Large intestine (tissue), 3 donors: Measurements from ENCODE around the gene ZNF581. TPM values are rescaled to one million over a fixed set of nuclear protein-coding genes. Genes with fewer than 3 reads are reported as not detected.
A peak's percentile ranks its signal among the peaks of the same experiment; 100 is the strongest.

Experiments
- DNase-seq, 2 donors: peaks; one replicate each; pipeline versions ENCODE4 v3.0.0 to v3.0.0-alpha.2; 2013
- H3K27ac ChIP-seq: one replicate; pipeline ENCODE4 v1.5.1; 2013; ENCODE audit warnings: low read length
- H3K27me3 ChIP-seq: 2 replicates; pipeline ENCODE4 v1.6.1; 2013; ENCODE audit warnings: low read length; ENCODE audit not compliant: control insufficient read depth, insufficient read depth
- H3K36me3 ChIP-seq: 2 replicates; pipeline ENCODE4 v1.6.1; 2013; ENCODE audit warnings: low read length; ENCODE audit not compliant: control insufficient read depth, insufficient read depth
- H3K4me1 ChIP-seq: one replicate; pipeline ENCODE4 v1.6.1; 2013; ENCODE audit warnings: low read length; ENCODE audit not compliant: control insufficient read depth, insufficient read depth
- H3K4me3 ChIP-seq: one replicate; pipeline ENCODE4 v1.5.1; 2013; ENCODE audit warnings: low read length
- H3K9me3 ChIP-seq: one replicate; pipeline ENCODE4 v1.6.1; 2013; ENCODE audit warnings: mild to moderate bottlenecking, low read depth, low read length, moderate library complexity; ENCODE audit not compliant: control insufficient read depth
- WGBS: methylation state at CpG from one replicate; pipeline ENCODE4 v1.1.5; 2013; ENCODE audit warnings: low lambda C conversion rate; ENCODE audit not compliant: insufficient coverage; 5-methylcytosine and 5-hydroxymethylcytosine counted together
- polyA plus RNA-seq: library from polyadenylated mRNA; unstranded; fragments of 120-200 nt; gene quantifications from one replicate; pipeline ENCODE4 v1.2.1, GENCODE V29; 2013

The ZNF581 gene
- polyA plus RNA-seq, 1 donor: 29.1 TPM

DNA sequence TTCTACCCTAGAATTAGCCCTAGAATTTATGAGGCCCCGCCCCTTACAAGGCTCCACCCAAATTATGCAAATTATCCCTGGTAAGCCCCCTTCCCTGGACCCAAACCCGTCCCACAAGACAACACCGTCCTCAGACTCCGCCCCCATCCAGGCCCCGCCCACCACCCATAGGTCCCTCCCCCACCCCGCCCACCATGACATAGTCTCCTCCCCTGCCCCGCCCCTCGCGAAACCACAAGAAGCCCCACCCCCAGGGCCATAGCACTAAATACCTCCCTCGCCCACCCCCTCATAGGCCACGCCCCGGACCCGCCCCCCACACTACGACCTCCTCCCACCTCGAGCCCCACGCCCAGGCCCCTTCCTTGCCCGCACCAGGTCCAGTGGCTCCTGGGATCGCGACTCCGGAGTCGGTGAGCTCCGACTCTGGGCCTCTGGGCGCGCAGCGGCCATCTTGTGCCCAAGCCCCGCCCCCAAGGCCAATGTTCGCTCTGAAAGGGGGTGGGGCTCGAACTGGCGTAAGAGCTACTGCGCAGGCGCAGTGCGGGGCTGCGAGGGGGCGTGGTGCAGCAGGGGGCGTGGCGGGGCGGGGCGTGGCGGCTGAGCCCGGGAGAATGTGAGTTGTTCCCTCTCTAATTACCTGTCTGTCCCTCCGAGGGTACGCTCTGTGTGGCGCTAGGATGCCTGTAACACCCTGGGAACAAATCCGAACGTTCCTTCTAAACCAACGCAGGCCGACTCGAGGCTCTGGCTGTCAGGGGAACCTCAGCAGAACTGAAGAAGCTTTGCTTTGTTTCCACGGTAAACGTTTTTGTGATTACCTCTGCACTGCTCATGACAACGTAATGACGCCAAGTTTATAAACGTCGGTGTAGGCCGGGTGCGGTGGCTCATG lies 19.1 kb upstream of the ZNF581 start, which contains the start of gene ZNF784:
Gene ZNF784 (minus strand): TSS at position 458 of the 895 bp plus-strand sequence. CDS start 5 bp downstream, at position 453.
- Histone ChIP-seq H3K9me3 (no peaks in the 10 kb centered on the region), H3K4me3 (peak within 1 kb of the TSS; percentile 75), H3K4me1 (peaks cover 14% of the 10 kb centered on the region), H3K36me3 (peaks cover 18% of the 10 kb centered on the region), H3K27ac (peak within 1 kb of the TSS; percentile 96), H3K27me3 (no peaks in the 10 kb centered on the region)
- WGBS: no CpG with 5 or more reads among the region's 56 CpGs
- peak; percentile 93 to 95 for DNase-seq

- peak overlapping the region; percentile 96 for H3K27ac ChIP-seq
- WGBS: no CpG with 5 or more reads among the region's 11 CpGs
- DNase-seq: no peak
These were observed 18.5 kb upstream of the ZNF581 start for GRCh38 chr19:55625004-55625326.

DNA sequence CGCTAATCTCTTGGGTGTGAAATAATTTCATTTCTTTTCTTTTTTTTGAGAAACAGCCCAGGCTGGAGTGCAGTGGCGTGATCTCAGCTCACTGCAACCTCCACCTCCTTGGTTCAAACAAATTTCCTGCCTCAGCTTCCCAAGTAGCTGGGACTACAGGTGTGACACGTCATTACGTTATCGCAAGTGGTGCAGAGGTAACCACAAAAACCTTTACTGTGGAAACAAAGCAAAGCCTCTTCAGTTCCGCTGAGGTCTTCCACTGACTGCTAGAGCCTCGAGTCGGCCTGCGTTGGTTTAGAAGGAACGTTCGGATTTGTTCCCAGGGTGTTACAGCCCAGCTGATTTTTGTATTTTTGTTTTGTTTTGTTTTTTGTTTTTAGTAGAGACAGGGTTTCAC lies 17.1 kb upstream of the ZNF581 start:
- Histone ChIP-seq H3K4me1 (peaks cover 14% of the 10 kb centered on the region), H3K27me3 (no peaks in the 10 kb centered on the region), H3K4me3 (no peak overlapping the region), H3K27ac (no peak overlapping the region), H3K9me3 (no peaks in the 10 kb centered on the region), H3K36me3 (peaks cover 6% of the 10 kb centered on the region)
- no CpG with 5 or more reads among the region's 11 CpGs for WGBS
- no peak for DNase-seq

More at GRCh38 chr19:55625004-55625326, 18.5 kb upstream of the ZNF581 start:
- peaks cover 18% of the 10 kb centered on the region for H3K36me3 ChIP-seq
- H3K27me3 ChIP-seq: no peaks in the 10 kb centered on the region
- peaks cover 14% of the 10 kb centered on the region for H3K4me1 ChIP-seq
- H3K9me3 ChIP-seq: no peaks in the 10 kb centered on the region
- peak overlapping the region; percentile 75 for H3K4me3 ChIP-seq

- peaks cover 11% of the 10 kb centered on the region for H3K4me1 ChIP-seq
- H3K36me3 ChIP-seq: no peaks in the 10 kb centered on the region
- H3K4me3 ChIP-seq: no peak overlapping the region
- no CpG with 5 or more reads among the region's 3 CpGs for WGBS
- H3K9me3 ChIP-seq: no peaks in the 10 kb centered on the region
- H3K27ac ChIP-seq: no peak overlapping the region
- no peaks in the 10 kb centered on the region for H3K27me3 ChIP-seq
- peak; percentile 86 to 93 for DNase-seq
These were observed 11.0 kb upstream of the ZNF581 start for GRCh38 chr19:55632463-55632834.

DNA sequence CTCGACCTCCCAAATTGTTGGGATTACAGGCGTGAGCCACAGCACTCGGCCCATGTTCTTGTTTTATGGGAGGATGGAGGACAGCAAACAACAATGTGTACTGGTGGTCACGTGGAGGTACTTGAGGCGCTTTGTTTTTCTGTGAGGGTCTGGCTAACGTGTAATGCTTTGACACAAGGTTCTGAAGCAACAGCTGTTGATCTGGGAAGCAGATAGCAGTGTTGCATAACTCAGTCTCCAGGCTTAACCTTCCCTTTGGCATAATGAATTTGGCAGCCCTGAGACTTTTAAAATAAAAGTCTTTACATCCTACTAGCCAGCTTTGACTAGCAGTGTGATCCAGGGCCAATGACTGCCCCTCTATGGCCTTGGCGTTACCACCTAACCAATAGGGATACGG lies 9.6 kb upstream of the ZNF581 start:
- DNase-seq: peak in 1 of 2 donors; percentile 1
- Histone ChIP-seq H3K4me3 (no peak overlapping the region), H3K27ac (no peak overlapping the region), H3K36me3 (peaks cover 4% of the 10 kb centered on the region), H3K27me3 (no peaks in the 10 kb centered on the region), H3K9me3 (no peaks in the 10 kb centered on the region), H3K4me1 (peaks cover 11% of the 10 kb centered on the region)
- WGBS: no CpG with 5 or more reads among the region's 8 CpGs

- H3K27ac ChIP-seq: peak overlapping the region; percentile 94
- peaks cover 15% of the 10 kb centered on the region for H3K4me1 ChIP-seq
- H3K4me3 ChIP-seq: peak overlapping the region; percentile 99
- 0% methylated on average over 3 of the region's 9 CpGs for WGBS
- peaks cover 5% of the 10 kb centered on the region for H3K9me3 ChIP-seq
- H3K36me3 ChIP-seq: peaks cover 4% of the 10 kb centered on the region
- peak in 1 of 2 donors; percentile 28 for DNase-seq
- H3K27me3 ChIP-seq: no peaks in the 10 kb centered on the region
These were observed 8.1 kb upstream of the ZNF581 start for GRCh38 chr19:55635334-55635717.

DNA sequence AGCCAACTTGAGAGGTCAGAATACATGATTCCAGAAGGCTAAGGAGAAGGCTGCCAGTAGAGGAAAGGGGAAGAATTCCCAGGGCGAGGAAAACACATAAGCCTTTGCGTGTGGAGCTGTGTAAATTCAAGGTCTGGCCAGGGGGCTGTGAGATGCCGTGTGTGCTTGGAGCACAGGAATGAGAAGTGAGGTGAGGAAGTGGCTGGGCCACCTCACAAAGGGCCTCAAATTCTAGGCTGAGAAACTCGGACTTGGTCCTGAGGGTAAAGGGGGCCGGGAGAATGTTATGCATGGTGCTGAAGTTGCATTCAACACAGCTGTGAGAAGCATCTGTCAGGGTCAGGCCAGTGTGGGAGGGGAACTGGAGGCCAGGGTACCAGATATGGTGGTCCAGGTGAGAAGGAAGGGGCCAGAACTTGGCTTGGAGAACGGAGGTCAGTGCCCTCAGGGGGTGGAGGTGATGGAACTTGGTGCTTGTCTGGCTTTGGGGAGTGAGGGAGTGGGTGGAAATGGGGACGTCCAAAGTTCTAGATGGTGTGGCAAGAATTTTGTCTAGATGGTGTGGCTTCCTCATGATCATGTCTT lies 7.5 kb upstream of the ZNF581 start:
- peaks cover 5% of the 10 kb centered on the region for H3K9me3 ChIP-seq
- no peaks in the 10 kb centered on the region for H3K27me3 ChIP-seq
- H3K4me1 ChIP-seq: peaks cover 17% of the 10 kb centered on the region
- H3K4me3 ChIP-seq: peak overlapping the region; percentile 99
- no CpG with 5 or more reads among the region's 7 CpGs for WGBS
- H3K36me3 ChIP-seq: peaks cover 4% of the 10 kb centered on the region
- H3K27ac ChIP-seq: no peak overlapping the region
- no peak for DNase-seq

GRCh38 chr19:55636723-55637122 lies 6.7 kb upstream of the ZNF581 start:
- Histone ChIP-seq H3K4me3 (no peak overlapping the region), H3K36me3 (peaks cover 4% of the 10 kb centered on the region), H3K4me1 (peaks cover 17% of the 10 kb centered on the region), H3K27ac (no peak overlapping the region), H3K27me3 (no peaks in the 10 kb centered on the region), H3K9me3 (peaks cover 5% of the 10 kb centered on the region)
- WGBS: no CpG with 5 or more reads among the region's 4 CpGs
- no peak for DNase-seq

GRCh38 chr19:55637534-55637933 lies 5.9 kb upstream of the ZNF581 start:
- DNase-seq: no peak
- no CpG with 5 or more reads among the region's 11 CpGs for WGBS
- peaks cover 22% of the 10 kb centered on the region for H3K4me1 ChIP-seq
- H3K27me3 ChIP-seq: no peaks in the 10 kb centered on the region
- H3K27ac ChIP-seq: no peak overlapping the region
- peaks cover 4% of the 10 kb centered on the region for H3K36me3 ChIP-seq
- no peak overlapping the region for H3K4me3 ChIP-seq
- H3K9me3 ChIP-seq: peaks cover 5% of the 10 kb centered on the region

DNA sequence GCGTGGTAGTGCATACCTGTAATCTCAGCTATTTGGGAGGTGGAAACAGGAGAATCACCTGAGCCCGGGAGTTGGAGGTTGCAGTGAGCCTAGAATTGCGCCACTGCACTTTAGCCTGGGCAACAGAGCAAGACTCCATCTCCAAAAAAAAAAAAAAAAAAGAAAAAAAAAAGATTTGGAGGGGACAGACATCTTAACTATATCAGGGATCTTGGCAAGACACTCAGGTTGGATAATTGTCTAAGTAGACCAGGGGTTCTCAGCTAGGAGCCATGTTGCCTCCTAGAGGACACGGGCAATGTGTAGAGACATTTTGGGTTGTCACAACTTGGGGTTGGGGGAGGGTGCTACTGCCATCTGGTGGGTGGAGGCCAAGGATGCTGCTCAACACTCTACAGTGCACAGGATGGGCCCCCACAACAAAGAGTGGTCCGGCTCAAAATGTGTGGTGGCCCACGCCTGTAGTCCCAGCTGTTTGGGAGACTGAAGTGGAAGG lies 4.5 kb upstream of the ZNF581 start:
- Histone ChIP-seq H3K36me3 (peaks cover 4% of the 10 kb centered on the region), H3K9me3 (peaks cover 5% of the 10 kb centered on the region), H3K27ac (no peak overlapping the region), H3K4me1 (peaks cover 28% of the 10 kb centered on the region), H3K27me3 (no peaks in the 10 kb centered on the region), H3K4me3 (no peak overlapping the region)
- no CpG with 5 or more reads among the region's 6 CpGs for WGBS
- peak in 1 of 2 donors; percentile 22 for DNase-seq
